Body of pancreas (tissue), 4 donors: ENCODE data around the gene MAN1A2. TPM values are rescaled to one million over a fixed set of nuclear protein-coding genes. Genes with fewer than 3 reads are reported as not detected.

ENCODE experiments used
- ATAC-seq: fragments of 150-250 bp; one replicate; pipeline ENCODE4 v1.9.1; 2016
- DNase-seq, 4 donors: peaks; one replicate each; pipeline ENCODE4 v3.0.0-alpha.2; 2019
- H3K27ac ChIP-seq, 4 donors: fragments of 200-600 bp; sonication (generic); 1 replicate in 3 of 4; 2 replicates in 1 of 4; pipeline versions ENCODE4 v1.5.1 to v1.6.1; 2016 to 2019; ENCODE audit warnings: mild to moderate bottlenecking in 1 of 4, mixed read lengths in 1 of 4, moderate library complexity in 1 of 4
- H3K27me3 ChIP-seq, 2 donors: fragments of 200-600 bp; sonication (generic); one replicate each; pipeline ENCODE4 v1.6.0; 2016; ENCODE audit warnings: mild to moderate bottlenecking in 1 of 2
- H3K36me3 ChIP-seq, 2 donors: fragments of 200-600 bp; sonication (generic); replicated peaks in 1 of 2; 2 replicates each; pipeline ENCODE4 v1.5.1; 2016; ENCODE audit warnings: low read depth in 2 of 2; ENCODE audit not compliant: insufficient read depth in 1 of 2
- H3K4me1 ChIP-seq: fragments of 200-600 bp; sonication (generic); one replicate; pipeline ENCODE4 v1.6.0; 2016
- H3K4me3 ChIP-seq, 2 donors: fragments of 200-600 bp; sonication (generic); 1 replicate in 1 of 2; 2 replicates in 1 of 2; pipeline ENCODE4 v1.5.1; 2016 to 2019
- H3K9me3 ChIP-seq, 3 donors: fragments of 200-600 bp; sonication (generic); 1 replicate in 2 of 3; 2 replicates in 1 of 3; pipeline ENCODE4 v1.5.1; 2016
- POLR2A ChIP-seq, 3 donors: fragments of 450-650 bp; IDR thresholded peaks; one replicate each; pipeline ENCODE4 v1.6.1; 2016; ENCODE audit warnings: antibody characterized with exemption in 3 of 3, mild to moderate bottlenecking in 2 of 3
- WGBS, 2 donors: methylation state at CpG; one replicate each; pipeline ENCODE4 v1.1.5; 2017; 5-methylcytosine and 5-hydroxymethylcytosine counted together
- intact Hi-C: fragments of 100-400 bp; cut with DNase I; formaldehyde crosslinking; loops from one replicate; pipeline ENCODE4 v1.15.1; 2023
- total RNA-seq, 2 donors: library from RNA; depleted of rRNA; stranded (reverse); fragments of >200 nt; gene quantifications; one replicate each; pipeline ENCODE4 v1.1.0, GENCODE V29; 2016
- TF ChIP-seq, protein P1 (sequence below), 7 experiments: fragments of 450-650 bp in 4 of 7; fragments of 200-600 bp in 3 of 7; sonication (generic) in 3 of 7; IDR thresholded peaks; one replicate each; pipeline ENCODE4 v1.5.1; 2016 to 2019; ENCODE audit warnings: antibody characterized with exemption in 7 of 7

Gene MAN1A2
- total RNA-seq, 2 donors from 2014 or later: 37.9 to 54.4 TPM

DNA sequence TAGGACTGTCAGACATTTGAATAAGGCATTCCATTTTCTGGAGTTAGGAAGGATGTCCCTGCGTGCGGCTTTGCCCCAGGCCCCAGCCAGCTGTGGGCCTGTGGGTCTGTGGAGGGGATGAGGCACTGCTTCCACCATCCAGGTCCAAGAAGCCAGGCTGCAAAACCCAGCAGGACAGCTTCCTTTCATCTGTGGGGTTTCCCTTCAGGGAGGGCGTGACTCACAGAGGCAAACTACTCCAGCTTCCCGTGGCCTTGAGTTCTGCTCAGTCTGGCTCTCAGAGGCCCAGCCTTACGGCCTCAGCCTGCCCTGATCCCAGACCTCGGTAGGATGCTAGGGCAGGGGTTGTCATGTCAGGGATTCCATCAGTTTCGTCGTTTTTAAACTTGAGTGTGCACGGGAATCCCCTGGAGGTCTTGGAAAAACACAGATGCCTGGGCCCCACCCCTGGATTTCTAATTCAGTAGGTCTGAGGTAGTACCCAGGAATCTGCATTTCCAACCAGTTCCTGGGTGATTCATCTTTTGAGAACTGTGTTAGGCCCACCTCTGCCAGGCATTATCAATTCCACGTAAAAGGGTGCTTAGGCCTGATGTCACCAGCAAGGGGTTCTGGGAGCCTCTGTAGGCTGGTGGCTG lies 206.3 kb downstream of the MAN1A2 start:
- ATAC-seq (peak; percentile 53), DNase-seq (peak; percentile 62 to 84 (median 78))
- peaks cover 73% of the 10 kb centered on the region for H3K4me1 ChIP-seq
- no peaks in the 10 kb centered on the region for H3K9me3 ChIP-seq
- H3K36me3 ChIP-seq: no peaks in the 10 kb centered on the region
- H3K27me3 ChIP-seq: no peaks in the 10 kb centered on the region
- TF ChIP-seq POLR2A (IDR thresholded peaks at IDR 0.05): no peak
- intact Hi-C loops: no loop called here
- 54 to 70% methylated on average over 8 to 10 of the region's 10 CpGs for WGBS, 2 donors
- no peak overlapping the region for H3K4me3 ChIP-seq
- H3K27ac ChIP-seq: peak overlapping the region; percentile 24 to 55 (median 47)

DNA sequence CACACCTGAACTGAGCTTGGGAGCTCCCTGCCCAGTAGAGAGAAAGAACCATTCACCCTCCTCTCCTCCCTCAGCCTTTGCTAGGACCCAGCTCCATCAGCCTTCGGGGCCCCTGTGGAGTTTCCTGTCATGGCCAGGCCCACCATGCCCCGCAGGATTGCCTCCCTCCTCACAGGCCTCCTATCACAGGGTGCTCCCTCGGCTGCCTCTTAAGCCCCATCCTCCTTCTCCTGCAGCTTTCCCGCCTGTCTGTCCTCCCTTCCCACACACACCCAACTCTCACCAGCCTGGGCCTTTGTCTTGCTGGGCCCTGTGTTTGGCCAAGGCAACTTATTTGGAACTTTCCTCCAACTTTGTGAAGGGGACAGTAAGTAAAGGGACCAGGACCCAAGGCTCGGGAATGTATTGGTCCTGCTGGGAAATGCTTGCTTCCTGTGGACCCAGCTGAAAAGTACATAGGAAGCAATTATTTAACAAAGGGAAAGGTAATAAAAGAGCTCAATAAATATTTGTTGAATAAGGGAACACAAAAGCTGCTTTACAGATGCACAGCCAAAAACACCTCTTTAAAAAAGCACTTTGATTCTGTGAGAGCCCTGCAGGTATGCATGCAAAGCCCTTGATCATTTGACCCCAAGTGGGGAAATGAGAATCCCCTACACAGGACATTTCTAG lies 207.0 kb downstream of the MAN1A2 start:
- Histone ChIP-seq H3K9me3 (no peaks in the 10 kb centered on the region), H3K27me3 (no peaks in the 10 kb centered on the region), H3K27ac (peak overlapping the region in 2 of 4 donors; percentile 46 to 55), H3K36me3 (no peaks in the 10 kb centered on the region), H3K4me1 (peaks cover 73% of the 10 kb centered on the region), H3K4me3 (no peak overlapping the region)
- intact Hi-C loops: no loop called here
- TF ChIP-seq POLR2A (IDR thresholded peaks at IDR 0.05): no peak
- TF ChIP-seq, protein P1, sequence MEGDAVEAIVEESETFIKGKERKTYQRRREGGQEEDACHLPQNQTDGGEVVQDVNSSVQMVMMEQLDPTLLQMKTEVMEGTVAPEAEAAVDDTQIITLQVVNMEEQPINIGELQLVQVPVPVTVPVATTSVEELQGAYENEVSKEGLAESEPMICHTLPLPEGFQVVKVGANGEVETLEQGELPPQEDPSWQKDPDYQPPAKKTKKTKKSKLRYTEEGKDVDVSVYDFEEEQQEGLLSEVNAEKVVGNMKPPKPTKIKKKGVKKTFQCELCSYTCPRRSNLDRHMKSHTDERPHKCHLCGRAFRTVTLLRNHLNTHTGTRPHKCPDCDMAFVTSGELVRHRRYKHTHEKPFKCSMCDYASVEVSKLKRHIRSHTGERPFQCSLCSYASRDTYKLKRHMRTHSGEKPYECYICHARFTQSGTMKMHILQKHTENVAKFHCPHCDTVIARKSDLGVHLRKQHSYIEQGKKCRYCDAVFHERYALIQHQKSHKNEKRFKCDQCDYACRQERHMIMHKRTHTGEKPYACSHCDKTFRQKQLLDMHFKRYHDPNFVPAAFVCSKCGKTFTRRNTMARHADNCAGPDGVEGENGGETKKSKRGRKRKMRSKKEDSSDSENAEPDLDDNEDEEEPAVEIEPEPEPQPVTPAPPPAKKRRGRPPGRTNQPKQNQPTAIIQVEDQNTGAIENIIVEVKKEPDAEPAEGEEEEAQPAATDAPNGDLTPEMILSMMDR (IDR thresholded peaks at IDR 0.05): no peak
- DNase-seq: no peak
- 70 to 80% methylated on average over 5 of the region's 5 CpGs for WGBS, 2 donors
- ATAC-seq: no peak

DNA sequence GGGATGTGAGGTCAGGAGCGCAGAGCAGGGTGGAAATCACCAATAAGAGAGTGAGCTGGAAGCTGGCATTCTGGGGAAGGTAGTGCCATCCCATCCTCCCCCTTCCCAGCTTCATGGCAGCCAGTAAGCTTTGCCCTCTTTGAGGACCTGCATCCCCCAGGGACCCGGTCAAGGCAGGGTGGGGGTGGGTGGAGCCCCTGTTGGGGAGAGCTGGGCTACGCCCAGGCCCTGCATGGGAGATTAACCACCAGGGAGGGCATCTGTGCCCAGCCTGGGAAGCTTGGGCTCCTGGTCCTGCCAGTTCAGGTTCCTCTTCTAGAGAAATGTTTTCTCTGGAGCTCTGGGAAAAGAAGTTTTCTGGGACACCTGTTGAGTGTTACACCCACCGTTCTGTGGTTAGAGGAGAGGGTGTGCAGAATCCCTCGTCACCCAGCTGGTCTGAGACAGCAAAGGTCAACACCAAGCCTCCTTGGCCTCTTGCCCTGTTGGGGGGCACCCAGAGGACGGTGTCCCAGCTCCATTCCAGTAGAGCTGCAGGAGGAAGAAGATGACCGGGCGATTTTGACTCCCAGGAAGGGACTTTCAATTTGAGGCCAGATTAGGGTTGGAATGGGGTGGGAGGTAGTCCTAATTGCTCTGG lies 208.5 kb downstream of the MAN1A2 start:
- Histone ChIP-seq H3K4me1 (peaks cover 64% of the 10 kb centered on the region), H3K4me3 (no peak overlapping the region), H3K9me3 (no peaks in the 10 kb centered on the region), H3K27me3 (no peaks in the 10 kb centered on the region), H3K27ac (peak overlapping the region; percentile 38 to 73 (median 59)), H3K36me3 (no peaks in the 10 kb centered on the region)
- intact Hi-C loops: no loop called here
- 50 to 56% methylated on average over 3 to 8 of the region's 8 CpGs for WGBS, 2 donors
- DNase-seq (peak; percentile 34 to 63 (median 56)), ATAC-seq (peak; percentile 9)
- TF ChIP-seq, protein P1 (IDR thresholded peaks at IDR 0.05): no peak
- TF ChIP-seq POLR2A (IDR thresholded peaks at IDR 0.05): no peak

DNA sequence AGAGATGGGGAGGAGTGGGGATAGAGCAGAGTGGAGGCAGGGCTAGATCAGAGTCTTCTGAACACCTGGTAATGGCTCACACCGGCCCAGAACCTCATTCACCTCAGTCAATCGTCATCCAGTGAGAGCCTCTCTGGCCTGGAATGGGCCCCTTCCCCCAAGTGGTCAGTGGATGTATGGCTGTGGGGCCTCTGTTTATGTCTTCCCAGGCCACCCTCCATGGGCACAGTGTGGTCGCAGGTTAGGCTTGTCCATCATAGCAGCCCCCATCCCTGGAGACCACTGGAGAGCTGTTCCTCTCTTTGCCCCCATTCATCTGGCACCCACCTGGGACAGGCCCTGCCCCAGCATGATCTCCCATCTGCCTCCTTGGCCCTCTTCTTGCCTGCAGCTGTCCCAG lies 209.0 kb downstream of the MAN1A2 start:
- intact Hi-C loops: no loop called here
- H3K9me3 ChIP-seq: no peaks in the 10 kb centered on the region
- H3K27ac ChIP-seq: peak overlapping the region; percentile 38 to 73 (median 59)
- peaks cover 59% of the 10 kb centered on the region for H3K4me1 ChIP-seq
- ATAC-seq (no peak), DNase-seq (no peak)
- TF ChIP-seq POLR2A (IDR thresholded peaks at IDR 0.05): no peak
- TF ChIP-seq, protein P1 (IDR thresholded peaks at IDR 0.05): no peak
- H3K36me3 ChIP-seq: no peaks in the 10 kb centered on the region
- H3K27me3 ChIP-seq: no peaks in the 10 kb centered on the region
- H3K4me3 ChIP-seq: no peak overlapping the region
- 66 to 93% methylated on average over 3 of the region's 3 CpGs for WGBS, 2 donors

DNA sequence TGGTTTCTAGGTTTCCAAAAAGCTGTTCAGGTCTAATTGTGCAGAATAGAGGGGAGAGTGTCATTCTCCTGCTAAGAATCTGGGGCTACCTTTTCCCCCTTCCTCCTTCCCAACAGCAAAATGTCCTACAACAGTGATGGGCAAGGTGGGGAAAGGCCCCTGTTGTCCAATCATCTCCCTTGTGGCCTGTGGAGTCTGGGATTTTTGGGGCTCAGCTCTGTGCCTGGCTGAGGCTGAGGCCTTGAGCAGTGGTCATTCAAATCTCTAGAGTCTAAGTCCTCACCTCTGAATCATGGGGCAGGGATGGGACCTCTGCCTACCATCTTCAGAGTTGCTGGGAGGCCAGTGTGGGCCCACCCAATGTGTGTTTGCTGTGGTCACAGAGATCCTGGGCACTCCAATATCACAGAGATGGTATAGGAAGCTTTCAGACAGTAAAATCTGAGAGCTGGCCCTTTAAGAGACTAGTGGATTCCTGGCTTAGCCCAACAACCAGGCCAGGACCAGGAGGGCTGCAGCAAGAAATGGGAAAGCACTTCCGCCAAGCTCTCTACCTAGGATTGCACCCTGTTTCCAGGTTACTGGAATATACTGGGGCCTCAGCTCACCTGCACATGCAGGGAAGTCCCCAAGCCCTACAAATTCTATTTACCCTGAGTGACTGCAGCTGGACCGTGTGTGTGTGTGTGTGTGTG lies 210.1 kb downstream of the MAN1A2 start:
- H3K9me3 ChIP-seq: no peaks in the 10 kb centered on the region
- intact Hi-C loops: no loop called here
- H3K4me3 ChIP-seq: no peak overlapping the region
- DNase-seq: no peak
- TF ChIP-seq POLR2A (IDR thresholded peaks at IDR 0.05): no peak
- TF ChIP-seq, protein P1 (IDR thresholded peaks at IDR 0.05): no peak
- H3K4me1 ChIP-seq: peaks cover 59% of the 10 kb centered on the region
- no peak overlapping the region for H3K27ac ChIP-seq
- no peaks in the 10 kb centered on the region for H3K36me3 ChIP-seq
- no peaks in the 10 kb centered on the region for H3K27me3 ChIP-seq
- 58% methylated on average over 1 of the region's 2 CpGs; no CpG with 5 or more reads in 1 of the 2 donors for WGBS, 2 donors
- ATAC-seq: no peak
